Activated CD4-positive, alpha-beta T cell treated with anti-CD3 and anti-CD28 coated beads for 48 hours (primary cell): Measurements from ENCODE around the gene EDA.
A peak's percentile ranks its signal among the peaks of the same experiment; 100 is the strongest.

Experiments used
- DNase-seq: peaks from one replicate; pipeline ENCODE4 v3.0.0-alpha.2; 2020

EDA gene

GRCh38 chrX:69615779-69616456, at the start of gene EDA:
EDA (plus strand) TSS chrX:69616113.
- peak; percentile 81 for DNase-seq

GRCh38 chrX:69568828-69569227, 47.1 kb upstream of the EDA start:
- DNase-seq: no peak

GRCh38 chrX:69597399-69597798, 18.5 kb upstream of the EDA start:
- no peak for DNase-seq

- no peak for DNase-seq
Observed at GRCh38 chrX:69600182-69600581, 15.7 kb upstream of the EDA start.

- no peak for DNase-seq
Observed at GRCh38 chrX:69603566-69604194, 12.2 kb upstream of the EDA start.

- DNase-seq: no peak
Observed at GRCh38 chrX:69605521-69605920, 10.4 kb upstream of the EDA start.

- DNase-seq: no peak
Observed at GRCh38 chrX:69607616-69608015, 8.3 kb upstream of the EDA start.

- no peak for DNase-seq
Observed at GRCh38 chrX:69613946-69614345, 2.0 kb upstream of the EDA start.

- no peak for DNase-seq
Observed at GRCh38 chrX:69614886-69615285, 1.0 kb upstream of the EDA start.

GRCh38 chrX:69615342-69615741, 571 bp upstream of the EDA start:
- no peak for DNase-seq

GRCh38 chrX:69616457-69617203, 717 bp downstream of the EDA start:
- peak; percentile 12 for DNase-seq

GRCh38 chrX:69618803-69619202, 2.9 kb downstream of the EDA start:
- DNase-seq: peak; percentile 16

- DNase-seq: no peak
Observed at GRCh38 chrX:69626129-69626528, 10.2 kb downstream of the EDA start.

GRCh38 chrX:69627744-69628143, 11.8 kb downstream of the EDA start:
- no peak for DNase-seq

- DNase-seq: no peak
Observed at GRCh38 chrX:69630147-69630546, 14.2 kb downstream of the EDA start.

GRCh38 chrX:69664693-69665092, 48.8 kb downstream of the EDA start:
- no peak for DNase-seq

GRCh38 chrX:69670001-69670555, 54.2 kb downstream of the EDA start:
- DNase-seq: no peak

- DNase-seq: no peak
Observed at GRCh38 chrX:69674891-69675290, 59.0 kb downstream of the EDA start.

GRCh38 chrX:69705818-69706217, 89.9 kb downstream of the EDA start:
- DNase-seq: no peak

- DNase-seq: no peak
Observed at GRCh38 chrX:69718102-69718501, 102.2 kb downstream of the EDA start.

- DNase-seq: no peak
Observed at GRCh38 chrX:69724307-69724706, 108.4 kb downstream of the EDA start.

- no peak for DNase-seq
Observed at GRCh38 chrX:69740317-69740716, 124.4 kb downstream of the EDA start.

GRCh38 chrX:69741721-69742120, 125.8 kb downstream of the EDA start:
- no peak for DNase-seq

- no peak for DNase-seq
Observed at GRCh38 chrX:69746051-69746450, 130.1 kb downstream of the EDA start.
